22Rv1 (cell line): ENCODE measurements around the gene PIPOX.

Experiments used
- H3K27ac ChIP-seq: fragments of 450-650 bp; 2 replicates; pipeline ENCODE4 v1.5.1; 2017
- CTCF ChIP-seq: fragments of 450-650 bp; IDR thresholded peaks from 2 replicates; pipeline ENCODE4 v1.5.1; 2017; ENCODE audit warnings: mild to moderate bottlenecking
- ZFX ChIP-seq: fragments of 450-650 bp; IDR thresholded peaks from 2 replicates; pipeline ENCODE4 v1.6.1; 2017; ENCODE audit warnings: antibody characterized with exemption, borderline replicate concordance

Gene PIPOX

GRCh38 chr17:29096094-29096493 is 53.2 kb downstream of the PIPOX start:
- TF ChIP-seq CTCF (no peak), ZFX (no peak)
- no peak overlapping the region for H3K27ac ChIP-seq

GRCh38 chr17:29099527-29099926 is 56.6 kb downstream of the PIPOX start:
- TF ChIP-seq ZFX (no peak), CTCF (no peak)
- H3K27ac ChIP-seq: no peak overlapping the region

- no peak for TF ChIP-seq ZFX
- TF ChIP-seq CTCF: no peak
- no peak overlapping the region for H3K27ac ChIP-seq
Observed at GRCh38 chr17:29100296-29100695, 57.4 kb downstream of the PIPOX start.

DNA sequence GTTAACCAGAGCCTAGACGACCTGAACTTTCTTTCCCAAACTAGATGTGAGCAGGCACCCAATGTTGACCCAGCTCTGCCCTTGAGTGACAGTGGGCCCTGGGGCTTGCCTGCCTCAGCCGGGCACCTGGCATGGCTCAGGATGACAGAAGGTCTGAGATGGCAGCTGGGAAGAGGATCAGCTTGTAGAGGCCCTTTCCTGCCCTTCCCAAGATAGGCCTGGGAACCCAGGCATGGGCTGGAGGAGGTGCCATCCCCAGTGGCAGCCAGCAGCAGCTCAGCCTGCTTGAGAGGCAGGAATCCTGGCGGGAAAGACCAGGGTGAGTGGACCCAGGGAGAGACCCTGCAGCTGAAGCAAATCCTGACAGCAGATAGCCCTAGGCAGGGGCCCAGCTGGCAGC is 59.1 kb downstream of the PIPOX start:
- no peak overlapping the region for H3K27ac ChIP-seq
- TF ChIP-seq CTCF (no peak), ZFX (no peak)

GRCh38 chr17:29102741-29103181 is 59.8 kb downstream of the PIPOX start:
- H3K27ac ChIP-seq: no peak overlapping the region
- TF ChIP-seq ZFX: no peak
- no peak for TF ChIP-seq CTCF

- no peak for TF ChIP-seq CTCF
- no peak for TF ChIP-seq ZFX
- no peak overlapping the region for H3K27ac ChIP-seq
Observed at GRCh38 chr17:29103341-29103740, 60.4 kb downstream of the PIPOX start.
